Uterus (tissue), 2 donors: ENCODE results near the gene PHF12.
A peak's percentile ranks its signal among the peaks of the same experiment; 100 is the strongest.

Source experiments
- POLR2A ChIP-seq, 2 donors: fragments of 450-650 bp; IDR thresholded peaks; one replicate each; pipeline ENCODE4 v1.6.1; 2016; ENCODE audit warnings: antibody characterized with exemption in 2 of 2, mild to moderate bottlenecking in 1 of 2, moderate library complexity in 1 of 2
- TF ChIP-seq, protein P1 (sequence below), 4 experiments: fragments of 200-600 bp in 2 of 4; fragments of 450-650 bp in 2 of 4; sonication (generic) in 2 of 4; IDR thresholded peaks; one replicate each; pipeline ENCODE4 v1.5.1; 2016 to 2019; ENCODE audit warnings: antibody characterized with exemption in 4 of 4, mild to moderate bottlenecking in 2 of 4, moderate library complexity in 1 of 4

DNA sequence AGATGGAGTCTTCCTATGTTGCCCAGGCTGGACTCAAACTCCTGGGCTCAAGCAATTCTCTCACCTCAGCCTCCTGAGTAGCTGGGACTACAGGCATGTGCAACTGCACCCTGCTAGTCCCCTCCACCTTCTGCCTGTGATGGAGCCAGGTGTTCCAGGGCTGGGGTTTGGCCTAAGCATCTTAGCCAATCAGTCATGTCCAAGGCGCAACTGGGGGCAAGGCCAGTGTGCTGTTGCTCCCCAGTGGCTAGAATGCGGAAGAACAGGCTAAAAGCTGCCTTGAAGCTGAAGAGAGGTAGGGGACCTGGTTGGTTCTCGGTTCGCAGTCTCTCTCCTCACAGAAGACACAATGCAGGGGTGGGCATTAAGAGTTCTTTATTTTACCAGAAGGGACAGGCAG lies 72.3 kb downstream of the PHF12 start:
- TF ChIP-seq, protein P1, sequence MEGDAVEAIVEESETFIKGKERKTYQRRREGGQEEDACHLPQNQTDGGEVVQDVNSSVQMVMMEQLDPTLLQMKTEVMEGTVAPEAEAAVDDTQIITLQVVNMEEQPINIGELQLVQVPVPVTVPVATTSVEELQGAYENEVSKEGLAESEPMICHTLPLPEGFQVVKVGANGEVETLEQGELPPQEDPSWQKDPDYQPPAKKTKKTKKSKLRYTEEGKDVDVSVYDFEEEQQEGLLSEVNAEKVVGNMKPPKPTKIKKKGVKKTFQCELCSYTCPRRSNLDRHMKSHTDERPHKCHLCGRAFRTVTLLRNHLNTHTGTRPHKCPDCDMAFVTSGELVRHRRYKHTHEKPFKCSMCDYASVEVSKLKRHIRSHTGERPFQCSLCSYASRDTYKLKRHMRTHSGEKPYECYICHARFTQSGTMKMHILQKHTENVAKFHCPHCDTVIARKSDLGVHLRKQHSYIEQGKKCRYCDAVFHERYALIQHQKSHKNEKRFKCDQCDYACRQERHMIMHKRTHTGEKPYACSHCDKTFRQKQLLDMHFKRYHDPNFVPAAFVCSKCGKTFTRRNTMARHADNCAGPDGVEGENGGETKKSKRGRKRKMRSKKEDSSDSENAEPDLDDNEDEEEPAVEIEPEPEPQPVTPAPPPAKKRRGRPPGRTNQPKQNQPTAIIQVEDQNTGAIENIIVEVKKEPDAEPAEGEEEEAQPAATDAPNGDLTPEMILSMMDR (IDR thresholded peaks at IDR 0.05) = peak in 2 of 4 experiments; percentile 10 to 18
- no peak for TF ChIP-seq POLR2A (IDR thresholded peaks at IDR 0.05)
